ENCODE measurements around the gene PTK6. TPM values are rescaled to one million over a fixed set of nuclear protein-coding genes. Genes with fewer than 3 reads are reported as not detected.

The PTK6 gene
- total RNA-seq, 1 experiment from 2014 or later = 6.7 TPM

- DNase-seq (ENCODE audit: low read depth, low spot score) (no peak), ATAC-seq (peak; percentile 26)
- Histone ChIP-seq H3K4me1 (ENCODE audit: control insufficient read depth in 1 of 2, insufficient read depth in 2 of 2, low read length in 2 of 2) (peaks cover 47 to 94% of the 10 kb centered on the region in 2 experiments), H3K9me3 (ENCODE audit: control insufficient read depth in 1 of 2, insufficient read depth in 1 of 2, low read depth in 1 of 2, low read length in 2 of 2) (no peaks in the 10 kb centered on the region), H3K4me3 (replicated peaks in 1 of 2; ENCODE audit: low read depth in 1 of 2, low read length in 2 of 2) (peak overlapping the region; percentile 67), H3K9me2 (ENCODE audit: insufficient read depth) (no peaks in the 10 kb centered on the region), H3K27me3 (ENCODE audit: insufficient read depth, low read length) (no peaks in the 10 kb centered on the region), H2AFZ (ENCODE audit: low read depth, low read length, poor library complexity, severe bottlenecking) (no peak overlapping the region), H3K4me2 (ENCODE audit: low read length) (peak overlapping the region; percentile 99), H3K9ac (ENCODE audit: low read length) (peak overlapping the region; percentile 76), H4K20me1 (ENCODE audit: insufficient read depth) (no peaks in the 10 kb centered on the region), H3K36me3 (ENCODE audit: control insufficient read depth in 1 of 2, insufficient read depth in 2 of 2, low read length in 2 of 2) (no peaks in the 10 kb centered on the region), H3K79me2 (ENCODE audit: insufficient read depth, low read length) (no peaks in the 10 kb centered on the region), H3K27ac (ENCODE audit: low read depth, low read length) (peak overlapping the region; percentile 97)
- ChIA-PET RAD21 (ENCODE audit: low non-redundant PET in 1 of 2, low total read pairs in 2 of 2, uncharacterized antibody in 2 of 2, unreplicated experiment in 2 of 2) (interaction anchor here (0.6 to 2.0 kb wide), 18 partner anchors 9 to 538 kb away, joined by 3 to 8 read pairs (median 4); partner anchors contain the start of genes LIME1 (in 1 of the 2), PPDPF (in 1 of the 2) and TPD52L2 (in 1 of the 2)), CTCF (interaction anchor here (0.6 to 3.3 kb wide), 29 partner anchors 10 to 701 kb away, joined by 3 to 30 read pairs (median 4); partner anchors contain the start of genes ARFRP1, HELZ2, PPDPF and PRPF6), POLR2A (interaction anchor here (1.0 to 3.3 kb wide), 10 partner anchors 15 to 442 kb away, joined by 3 to 9 read pairs (median 4); partner anchors contain the start of genes PPDPF and TNFRSF6B)
- TF ChIP-seq POLR2A (IDR thresholded peaks at IDR 0.05; ENCODE audit: borderline replicate concordance, extremely low read depth, insufficient read depth, insufficient read length) = no peak
- TF ChIP-seq ELF1 (IDR thresholded peaks at IDR 0.05; ENCODE audit: borderline replicate concordance, low read depth) = no peak
- no peak for TF ChIP-seq CBX3 (IDR thresholded peaks at IDR 0.05; ENCODE audit: low read depth)
- TF ChIP-seq EGR1 (IDR thresholded peaks at IDR 0.05; ENCODE audit: low read depth) = no peak
- no peak for TF ChIP-seq REST (IDR thresholded peaks at IDR 0.05; ENCODE audit: low read depth)
- no peak for TF ChIP-seq EZH2 (IDR thresholded peaks at IDR 0.05)
- TF ChIP-seq ATF3 (IDR thresholded peaks at IDR 0.05) = no peak
- TF ChIP-seq CTCF (IDR thresholded peaks at IDR 0.05 in 2 of 3, conservative IDR thresholded peaks at IDR 0.05 in 1 of 3; ENCODE audit: borderline replicate concordance in 1 of 3, insufficient read depth in 1 of 3, low read depth in 2 of 3, low read length in 2 of 3) = peak in 1 of 3 experiments; percentile 31; a peak in 1 of 6 replicates
- no peak for TF ChIP-seq ZNF274 (IDR thresholded peaks at IDR 0.05; ENCODE audit: low read depth, low read length)
- no peak for TF ChIP-seq MAX (IDR thresholded peaks at IDR 0.05)
- TF ChIP-seq ZFX (IDR thresholded peaks at IDR 0.05) = no peak
- TF ChIP-seq ZBTB33 (IDR thresholded peaks at IDR 0.05; ENCODE audit: extremely low read depth, insufficient replicate concordance, low read length) = no peak
- peak; percentile 50; the same call in 1 of the 2 replicates for TF ChIP-seq POLR2AphosphoS5 (IDR thresholded peaks at IDR 0.05; ENCODE audit: low read depth, low read length)
- TF ChIP-seq SIN3A (IDR thresholded peaks at IDR 0.05; ENCODE audit: low read depth) = no peak
- no peak for TF ChIP-seq SRF (IDR thresholded peaks at IDR 0.05; ENCODE audit: low read depth)
- no peak for TF ChIP-seq JUND (IDR thresholded peaks at IDR 0.05)
- BruUV-seq (replicated peaks) = no TSS peak
- intact Hi-C loops (cut with micrococcal nuclease) = loop anchor here (2.0 to 10.0 kb wide), 8 partner anchors 34 to 436 kb away; partner anchors contain the start of genes GMEB2, TNFRSF6B and TPD52L2
Observed at GRCh38 chr20:63538204-63539091, 1.3 kb upstream of the PTK6 start.

Data from HCT116 (cell line).